Measurements from ENCODE around the gene TMEM208.
A peak's percentile ranks its signal among the peaks of the same experiment; 100 is the strongest.

TMEM208 gene

GRCh38 chr16:67237396-67238277, 10.7 kb downstream of the TMEM208 start:
- no peak for DNase-seq

DNA sequence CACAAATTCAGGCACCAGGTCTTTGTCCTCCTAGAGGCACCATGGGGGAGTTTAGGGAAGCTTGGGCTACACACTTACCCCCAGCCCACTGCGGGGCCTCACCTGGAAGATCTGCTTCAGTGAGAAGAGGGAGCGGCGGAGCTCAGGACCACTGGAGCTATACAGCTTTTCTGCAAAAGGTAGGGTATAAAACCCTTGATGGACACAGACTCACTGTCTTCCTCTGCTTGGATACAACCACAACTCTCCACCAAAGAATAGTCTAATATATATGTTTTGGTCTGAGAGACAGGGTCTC, 11.3 kb downstream of the TMEM208 start:
- DNase-seq = no peak

DNA sequence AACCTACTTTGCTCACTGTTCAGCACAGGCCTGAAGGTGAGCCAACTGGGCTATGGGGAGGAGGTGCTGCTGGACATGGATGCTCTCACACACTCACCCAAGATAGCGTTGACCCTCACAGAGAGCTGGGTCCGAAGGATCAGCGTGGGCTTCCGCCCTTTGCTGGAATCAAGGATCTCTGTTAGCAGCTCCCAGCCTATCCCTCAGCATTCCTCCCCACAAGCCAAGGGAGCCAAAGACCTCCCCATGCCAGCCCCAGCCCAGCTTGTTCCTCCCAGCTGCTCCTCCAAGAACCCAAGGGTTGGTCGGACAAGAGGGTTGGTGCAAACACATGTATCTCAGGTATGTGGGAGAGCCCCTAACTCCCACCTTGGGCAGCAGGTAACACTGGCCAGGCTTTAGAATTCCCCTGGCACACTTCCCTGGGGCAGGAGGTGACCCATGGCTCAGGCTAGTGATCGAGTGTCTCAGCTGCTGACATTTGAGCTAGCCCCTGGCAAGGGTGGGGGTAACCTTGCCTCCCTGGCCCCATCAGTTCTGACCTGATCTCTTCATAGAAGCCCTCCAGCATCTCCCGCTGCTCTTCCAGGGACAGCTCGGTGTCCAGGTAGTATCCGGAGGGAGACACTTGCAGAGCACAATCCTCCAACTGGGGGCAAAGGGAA, 12.0 kb downstream of the TMEM208 start:
- no peak for DNase-seq

- no peak for DNase-seq
These were observed 13.6 kb downstream of the TMEM208 start for GRCh38 chr16:67240506-67240905.

GRCh38 chr16:67241008-67241900, 14.3 kb downstream of the TMEM208 start:
- DNase-seq = no peak

- DNase-seq = no peak
These were observed 15.3 kb downstream of the TMEM208 start for GRCh38 chr16:67242138-67242730.

GRCh38 chr16:67243481-67243880, 16.6 kb downstream of the TMEM208 start:
- no peak for DNase-seq

DNA sequence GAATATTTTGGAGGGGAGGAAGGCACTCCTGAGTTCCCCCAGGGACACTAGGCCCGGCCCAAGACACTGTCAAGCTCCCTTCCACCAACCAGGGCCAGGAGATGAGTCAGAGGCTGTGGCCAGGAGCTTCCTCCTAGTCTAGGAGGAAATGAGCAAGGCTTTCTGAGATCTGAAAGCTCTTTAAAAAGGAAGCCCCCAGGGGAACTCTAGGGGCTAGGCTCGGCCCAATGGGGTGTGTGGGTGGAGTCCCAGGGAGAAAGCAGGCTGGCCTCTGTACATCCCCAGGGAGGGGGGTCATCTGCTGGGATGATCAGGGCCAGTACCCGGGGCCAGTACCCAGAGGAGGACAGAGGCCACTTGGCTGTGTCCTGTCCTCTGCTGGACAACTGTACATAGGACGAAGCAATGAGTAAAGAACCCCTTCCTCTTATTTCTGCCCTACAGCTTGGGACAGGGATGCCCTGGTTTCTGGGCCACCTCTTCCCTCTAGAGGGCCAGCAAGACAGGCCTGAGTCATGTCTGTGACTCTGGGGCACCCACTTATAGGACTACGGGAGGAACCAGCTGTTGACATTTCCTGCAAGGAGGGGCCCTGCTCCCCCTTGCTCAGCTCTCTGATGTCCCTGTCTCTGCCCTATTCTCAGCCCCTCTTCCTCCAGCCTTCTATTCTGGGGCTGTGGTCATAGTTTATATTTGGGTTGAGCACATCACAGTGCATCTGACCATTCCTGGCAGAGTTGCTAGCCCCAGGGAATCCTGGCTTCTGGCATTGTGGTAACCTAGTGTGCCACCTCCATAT, 17.7 kb downstream of the TMEM208 start:
- no peak for DNase-seq

DNA sequence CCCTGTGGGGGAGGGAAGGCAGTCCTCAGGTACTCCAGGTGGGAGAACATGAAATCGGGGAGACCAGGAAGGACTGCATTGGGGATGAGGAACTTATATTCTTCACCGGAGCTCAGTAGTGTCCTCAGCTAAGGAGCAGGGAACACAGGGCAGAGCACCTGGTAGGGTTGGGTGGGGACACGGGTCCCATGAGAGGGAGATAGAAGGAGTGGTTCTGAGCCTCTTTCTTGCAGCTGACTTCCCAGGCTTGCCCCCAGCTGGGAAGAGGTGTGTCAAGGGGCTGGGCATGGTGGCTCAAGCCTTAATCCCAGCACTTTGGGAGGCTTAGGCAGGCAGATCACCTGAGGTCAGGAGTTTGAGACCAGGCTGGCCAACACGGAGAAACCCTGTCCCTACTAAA, 18.3 kb downstream of the TMEM208 start:
- DNase-seq = no peak

DNA sequence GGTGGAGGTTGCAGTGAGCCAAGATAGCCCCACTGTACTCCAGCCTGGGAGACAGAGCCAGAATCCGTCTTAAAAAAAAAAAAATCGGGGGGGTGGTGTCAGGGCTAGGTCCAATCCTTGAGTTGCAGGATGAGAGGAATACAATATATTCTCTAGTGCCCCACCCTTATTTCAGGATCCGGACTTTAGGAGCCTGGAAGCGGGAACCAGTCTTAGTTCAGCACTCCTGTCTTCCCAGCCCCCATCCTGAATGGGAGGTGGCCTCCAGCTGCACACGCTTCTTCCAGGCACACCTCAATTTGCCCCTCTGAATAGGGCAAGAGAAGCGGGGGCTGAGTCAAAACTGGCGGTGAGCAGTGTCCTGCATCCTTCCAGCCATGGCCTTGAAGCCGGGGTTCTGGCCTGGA, 18.7 kb downstream of the TMEM208 start:
- DNase-seq = no peak

- DNase-seq = peak; percentile 35
These were observed 19.3 kb downstream of the TMEM208 start for GRCh38 chr16:67246081-67246755.

DNA sequence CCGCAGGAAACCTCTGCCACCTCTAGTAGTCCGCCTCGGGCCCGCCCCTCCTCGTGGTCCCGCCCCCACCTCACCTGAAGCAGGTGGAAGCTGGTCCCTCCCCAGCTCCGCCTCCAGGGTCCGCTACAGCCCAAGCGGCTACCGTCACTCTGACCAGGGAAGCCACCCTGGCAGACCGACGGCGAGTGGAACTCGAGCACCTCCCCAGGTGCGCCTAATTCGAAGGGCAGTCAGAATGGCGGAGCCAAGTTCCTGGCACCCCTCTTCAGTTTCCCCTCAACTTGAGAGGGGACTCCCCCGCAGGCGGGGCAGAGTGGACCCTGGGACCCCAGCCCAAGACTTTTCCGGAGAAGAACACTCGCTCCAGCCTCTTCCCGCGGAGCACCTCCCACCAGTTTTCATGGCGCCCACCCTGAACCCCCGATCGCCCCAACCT, 19.8 kb downstream of the TMEM208 start:
- DNase-seq = peak; percentile 86

GRCh38 chr16:67247192-67248072, 20.5 kb downstream of the TMEM208 start, which contains the start of gene FHOD1:
Gene FHOD1 (minus strand): TSS chr16:67247481. CDS start chr16:67247410, 71 bp downstream.
- DNase-seq = peak; percentile 82

GRCh38 chr16:67248073-67248400, 21.1 kb downstream of the TMEM208 start:
- no peak for DNase-seq

DNA sequence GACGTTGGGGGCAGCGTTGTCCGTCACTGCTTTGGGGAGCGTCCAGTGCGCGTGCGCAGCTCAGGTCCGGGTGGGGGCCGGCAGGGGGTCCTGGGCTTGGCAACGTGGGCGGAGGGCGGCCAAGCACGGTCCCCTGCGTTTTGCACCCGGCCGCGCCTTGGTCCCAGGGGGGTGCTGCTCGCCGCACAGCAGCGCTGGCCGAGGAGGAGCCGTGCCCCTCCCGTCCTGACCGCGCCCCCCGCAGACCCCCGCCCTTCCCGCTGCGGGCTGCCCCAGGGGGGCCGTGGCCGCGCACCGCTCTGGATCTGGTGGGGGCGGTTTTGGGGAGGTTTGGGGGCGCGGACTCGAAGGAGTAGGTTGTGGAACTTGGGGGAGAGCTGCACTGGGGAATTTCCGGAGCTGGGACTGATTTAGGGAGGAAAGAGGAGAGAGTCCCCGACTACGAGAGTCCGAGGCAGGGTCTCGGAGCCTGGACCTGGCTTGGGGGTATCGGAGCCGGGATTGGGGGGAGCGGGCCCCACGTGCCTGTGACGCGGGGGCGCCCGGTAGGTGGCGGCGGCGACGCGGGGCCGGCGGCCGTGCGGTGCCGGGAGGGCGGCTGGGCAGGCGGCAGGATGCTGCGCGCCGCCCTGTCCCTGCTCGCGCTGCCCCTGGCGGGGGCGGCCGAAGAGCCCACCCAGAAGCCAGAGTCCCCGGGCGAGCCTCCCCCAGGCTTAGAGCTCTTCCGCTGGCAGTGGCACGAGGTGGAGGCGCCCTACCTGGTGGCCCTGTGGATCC, 21.7 kb downstream of the TMEM208 start, which contains the start of gene SLC9A5:
TSS of gene SLC9A5 (plus strand) at position 579 of the 777 bp plus-strand sequence. CDS start at position 615, 36 bp downstream.
- peak; percentile 5 for DNase-seq

DNA sequence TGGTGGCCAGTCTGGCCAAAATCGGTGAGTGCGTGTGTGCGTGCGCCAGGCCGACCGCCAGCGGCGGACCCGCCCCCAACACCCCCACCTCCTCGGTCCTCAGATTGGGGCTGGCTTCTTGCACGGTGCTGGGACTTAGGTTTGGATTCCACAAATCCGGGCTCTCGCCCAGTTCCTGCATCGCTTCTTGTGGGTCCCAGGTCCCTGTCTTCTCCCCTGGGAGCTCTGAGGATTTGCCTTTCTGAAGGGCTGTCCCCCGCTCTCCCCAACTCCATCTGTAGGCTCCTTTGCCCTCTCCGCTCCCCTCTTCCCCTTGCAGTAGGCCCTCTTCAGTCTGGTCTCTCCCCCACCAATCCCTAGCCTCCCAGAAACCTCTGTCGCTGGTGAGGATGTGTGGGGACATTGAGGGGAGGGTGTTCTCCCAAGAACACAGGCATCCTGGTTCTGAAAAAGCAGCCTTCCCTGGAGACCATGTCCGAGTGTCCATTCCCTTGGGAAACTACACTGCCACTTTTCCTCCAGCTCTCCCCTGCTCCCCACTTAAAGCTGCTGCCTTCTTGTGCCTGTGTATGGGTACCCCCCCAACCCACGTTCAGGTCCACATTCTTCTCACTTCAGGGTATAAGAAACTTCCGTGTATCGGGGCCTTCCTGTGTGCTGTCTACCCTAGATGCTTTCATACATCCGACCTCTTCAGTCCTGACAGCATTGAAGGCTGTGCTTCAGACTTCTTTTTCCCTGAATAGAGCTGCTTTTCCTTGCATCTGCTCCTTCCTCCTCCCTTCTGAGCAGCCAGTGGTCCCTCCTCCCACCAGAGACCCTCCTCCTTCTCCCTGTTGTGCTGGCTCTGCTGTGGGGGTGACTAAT, 22.5 kb downstream of the TMEM208 start:
- DNase-seq = no peak

DNA sequence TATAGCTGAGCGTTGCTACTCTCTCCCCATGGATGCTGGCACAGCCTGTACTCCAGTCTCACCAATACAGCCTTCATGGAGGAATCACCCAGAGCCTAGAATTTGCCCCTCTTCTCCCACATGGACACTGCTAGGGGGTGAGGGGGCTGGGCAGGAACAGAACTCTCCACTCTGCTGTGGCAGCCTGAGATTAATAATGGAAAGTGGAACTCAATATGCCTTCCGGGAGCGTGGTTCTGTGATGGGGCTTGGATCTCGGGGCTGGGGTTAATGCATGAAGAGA, 23.1 kb downstream of the TMEM208 start:
- no peak for DNase-seq

DNA sequence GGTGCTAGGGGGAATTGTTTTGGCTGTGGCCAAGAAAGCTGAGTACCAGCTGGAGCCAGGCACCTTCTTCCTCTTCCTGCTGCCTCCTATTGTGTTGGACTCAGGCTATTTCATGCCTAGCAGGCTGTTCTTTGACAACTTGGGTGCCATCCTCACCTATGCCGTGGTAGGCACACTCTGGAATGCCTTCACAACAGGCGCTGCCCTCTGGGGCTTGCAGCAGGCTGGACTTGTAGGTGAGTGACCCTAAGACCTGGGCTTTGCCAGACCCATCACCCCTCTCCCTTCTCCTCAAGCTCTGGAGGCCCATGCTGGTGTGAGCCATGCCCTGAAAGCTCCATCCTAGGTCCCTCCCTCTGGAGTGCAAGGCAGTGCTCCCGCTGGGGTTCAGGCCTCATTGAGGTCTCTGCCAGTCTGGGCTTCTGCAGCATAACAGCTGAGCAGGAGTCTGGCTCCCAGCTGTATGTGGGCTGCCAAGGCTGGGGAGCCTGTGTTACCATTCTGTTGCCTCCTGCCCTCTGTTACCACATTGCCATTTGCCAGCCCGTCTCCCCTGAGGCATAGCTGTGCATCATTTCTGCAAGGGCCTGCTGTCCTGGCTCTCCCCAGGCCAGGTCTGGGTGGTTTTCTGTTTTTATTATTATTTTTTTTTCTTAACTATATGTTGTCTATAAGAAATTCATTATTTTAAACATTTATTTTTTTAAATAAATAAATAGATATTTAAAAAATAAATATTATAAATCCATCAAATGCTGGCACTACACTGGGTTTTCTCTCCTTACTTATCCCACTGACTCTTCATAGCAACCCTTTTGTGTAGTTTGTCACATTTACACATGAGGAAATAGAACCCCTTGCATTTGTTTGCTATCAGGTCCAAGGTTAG, 25.9 kb downstream of the TMEM208 start:
- DNase-seq = no peak

Data from NCI-H510A treated with DMSO at 0.1 percent for 48 hours (cell line).